Osteocyte (in vitro differentiated cells): ENCODE data around the gene FAM162B. TPM values are rescaled to one million over a fixed set of nuclear protein-coding genes. Genes with fewer than 3 reads are reported as not detected.

ENCODE experiments used
- DNase-seq: peaks from one replicate; pipeline ENCODE4 v3.0.0; 2021; ENCODE audit warnings: mixed read lengths; ENCODE audit not compliant: unreplicated experiment; ENCODE audit errors: extremely low spot score
- H3K27ac Mint-ChIP-seq: one replicate; pipeline ENCODE4 v1.8.0; 2021; ENCODE audit warnings: mild to moderate bottlenecking, mixed read lengths; ENCODE audit not compliant: unreplicated experiment
- H3K27me3 Mint-ChIP-seq: one replicate; pipeline ENCODE4 v1.8.0; 2021; ENCODE audit warnings: mixed read lengths; ENCODE audit not compliant: unreplicated experiment
- H3K36me3 Mint-ChIP-seq: one replicate; pipeline ENCODE4 v1.8.0; 2021; ENCODE audit warnings: mixed read lengths; ENCODE audit not compliant: unreplicated experiment
- H3K4me1 Mint-ChIP-seq: one replicate; pipeline ENCODE4 v1.8.0; 2021; ENCODE audit warnings: mixed read lengths; ENCODE audit not compliant: unreplicated experiment
- H3K4me3 Mint-ChIP-seq: one replicate; pipeline ENCODE4 v1.8.0; 2021; ENCODE audit warnings: mild to moderate bottlenecking, moderate library complexity, mixed read lengths; ENCODE audit not compliant: unreplicated experiment
- H3K9me3 Mint-ChIP-seq: one replicate; pipeline ENCODE4 v1.8.0; 2021; ENCODE audit warnings: mixed read lengths; ENCODE audit not compliant: unreplicated experiment
- CTCF ChIP-seq: fragments of 200-600 bp; sonication (generic); IDR thresholded peaks from 2 replicates; pipeline ENCODE4 v1.5.0; 2021; ENCODE audit warnings: antibody characterized with exemption, mild to moderate bottlenecking, moderate library complexity
- total RNA-seq: library from RNA; stranded (reverse); gene quantifications from 2 replicates; pipeline ENCODE4 v1.2.1, GENCODE V29; 2021

FAM162B gene
- total RNA-seq, 1 donor from 2014 or later: not detected

- no peaks in the 10 kb centered on the region for H3K4me1 Mint-ChIP-seq
- TF ChIP-seq CTCF: no peak
- no peaks in the 10 kb centered on the region for H3K36me3 Mint-ChIP-seq
- H3K27me3 Mint-ChIP-seq: peaks cover 25% of the 10 kb centered on the region
- no peak overlapping the region for H3K27ac Mint-ChIP-seq
- H3K4me3 Mint-ChIP-seq: no peak overlapping the region
- no peaks in the 10 kb centered on the region for H3K9me3 Mint-ChIP-seq
- DNase-seq: no peak
Observed at GRCh38 chr6:116793224-116793623, 27.7 kb upstream of the FAM162B start.

GRCh38 chr6:116783852-116784251, 18.3 kb upstream of the FAM162B start:
- H3K4me1 Mint-ChIP-seq: no peaks in the 10 kb centered on the region
- no peak for DNase-seq
- peaks cover 21% of the 10 kb centered on the region for H3K27me3 Mint-ChIP-seq
- H3K36me3 Mint-ChIP-seq: no peaks in the 10 kb centered on the region
- no peak overlapping the region for H3K4me3 Mint-ChIP-seq
- no peaks in the 10 kb centered on the region for H3K9me3 Mint-ChIP-seq
- no peak for TF ChIP-seq CTCF
- H3K27ac Mint-ChIP-seq: no peak overlapping the region

GRCh38 chr6:116779573-116780164, 14.2 kb upstream of the FAM162B start:
- peak; percentile 63 for TF ChIP-seq CTCF
- no peak overlapping the region for H3K27ac Mint-ChIP-seq

GRCh38 chr6:116773886-116774285, 8.4 kb upstream of the FAM162B start:
- no peaks in the 10 kb centered on the region for H3K9me3 Mint-ChIP-seq
- no peak for DNase-seq
- H3K27me3 Mint-ChIP-seq: peaks cover 26% of the 10 kb centered on the region

More at GRCh38 chr6:116779573-116780164, 14.2 kb upstream of the FAM162B start:
- Mint-ChIP-seq H3K27me3 (peaks cover 11% of the 10 kb centered on the region), H3K4me1 (no peaks in the 10 kb centered on the region), H3K4me3 (no peak overlapping the region), H3K36me3 (no peaks in the 10 kb centered on the region), H3K9me3 (no peaks in the 10 kb centered on the region)
- DNase-seq: no peak

GRCh38 chr6:116772450-116772849, 6.9 kb upstream of the FAM162B start:
- peaks cover 3% of the 10 kb centered on the region for H3K4me1 Mint-ChIP-seq
- H3K27ac Mint-ChIP-seq: no peak overlapping the region
- no peaks in the 10 kb centered on the region for H3K36me3 Mint-ChIP-seq
- H3K27me3 Mint-ChIP-seq: peaks cover 31% of the 10 kb centered on the region
- H3K9me3 Mint-ChIP-seq: no peaks in the 10 kb centered on the region
- no peak for DNase-seq
- no peak overlapping the region for H3K4me3 Mint-ChIP-seq
- no peak for TF ChIP-seq CTCF

More at GRCh38 chr6:116773886-116774285, 8.4 kb upstream of the FAM162B start:
- Mint-ChIP-seq H3K36me3 (no peaks in the 10 kb centered on the region), H3K4me3 (no peak overlapping the region), H3K27ac (no peak overlapping the region), H3K4me1 (peaks cover 3% of the 10 kb centered on the region)
- no peak for TF ChIP-seq CTCF
